ENCODE data around the gene BEND6. TPM values are rescaled to one million over a fixed set of nuclear protein-coding genes. Genes with fewer than 3 reads are reported as not detected.

BEND6 gene
- total and polyA plus RNA-seq, 2 of the 8 experiments (the other 6 are each of a cell fraction or from before 2014, with no cell fraction given): 0.71 to 2.1 TPM

- Histone ChIP-seq H2BK15ac (ENCODE audit: low read length) (no peak overlapping the region), H3K4me2 (ENCODE audit: insufficient read depth in 1 of 2, low read depth in 2 of 2, low read length in 2 of 2) (no peak overlapping the region), H2BK5ac (ENCODE audit: low read depth, low read length) (no peak overlapping the region), H3K9me3 (ENCODE audit: insufficient read depth in 2 of 2, low read depth in 1 of 2, low read length in 1 of 2) (no peaks in the 10 kb centered on the region), H3K36me3 (ENCODE audit: control insufficient read depth in 2 of 4, insufficient read depth in 4 of 4, low read length in 3 of 4) (no peaks in the 10 kb centered on the region), H2BK120ac (replicated peaks; ENCODE audit: low read depth, low read length) (no peak overlapping the region), H4K91ac (replicated peaks; ENCODE audit: insufficient read length, low read length) (no peak overlapping the region), H3K23ac (ENCODE audit: insufficient read length) (no peak overlapping the region), H3K14ac (ENCODE audit: insufficient read length) (no peak overlapping the region), H4K20me1 (replicated peaks in 1 of 2; ENCODE audit: control insufficient read depth in 1 of 2, insufficient read depth in 2 of 2, low read length in 2 of 2) (peaks cover 0 to 1% of the 10 kb centered on the region in 2 experiments), H3K9ac (replicated peaks in 1 of 4; ENCODE audit: extremely low read depth in 1 of 4, low read depth in 3 of 4, low read length in 3 of 4) (no peak overlapping the region), H2BK12ac (ENCODE audit: low read depth, low read length) (no peak overlapping the region), H3K27me3 (replicated peaks in 1 of 4; ENCODE audit: control insufficient read depth in 3 of 4, extremely low read depth in 1 of 4, insufficient read depth in 3 of 4, low read length in 3 of 4) (no peaks in the 10 kb centered on the region), H3K4me1 (replicated peaks in 1 of 4; ENCODE audit: control insufficient read depth in 3 of 4, insufficient read depth in 4 of 4, low read length in 3 of 4) (peaks cover 0 to 21% (median 4%) of the 10 kb centered on the region in 4 experiments; a peak in 6 of 7 replicates), H3K56ac (replicated peaks; ENCODE audit: insufficient read length, low read depth, low read length) (no peak overlapping the region), H2BK20ac (ENCODE audit: low read length) (no peak overlapping the region), H4K8ac (ENCODE audit: extremely low read depth, insufficient read depth, low read length) (no peak overlapping the region), H3K23me2 (ENCODE audit: low read depth, low read length) (no peaks in the 10 kb centered on the region), H3K79me2 (ENCODE audit: control insufficient read depth in 1 of 2, insufficient read depth in 2 of 2, low read length in 2 of 2) (no peaks in the 10 kb centered on the region), H3K4ac (replicated peaks; ENCODE audit: insufficient read length, low read depth, low read length) (no peak overlapping the region), H4K5ac (ENCODE audit: insufficient read length, low read depth, low read length) (no peak overlapping the region), H3K4me3 (ENCODE audit: extremely low read depth in 1 of 4, insufficient read depth in 2 of 4, low read depth in 3 of 4, low read length in 4 of 4) (no peak overlapping the region), H3K79me1 (ENCODE audit: low read depth, low read length) (no peaks in the 10 kb centered on the region; the same call in 1 of the 2 replicates), H2AK5ac (ENCODE audit: low read depth, low read length) (no peak overlapping the region), H3K18ac (ENCODE audit: extremely low read depth, low read length) (no peak overlapping the region), H3K27ac (ENCODE audit: low read depth, low read length) (no peak overlapping the region), H2AFZ (ENCODE audit: low read length) (no peak overlapping the region)
- FAIRE-seq: no peak
- ChIA-PET CTCF (ENCODE audit: partially characterized antibody) (interaction anchor here (0.9 to 1.6 kb wide), 3 partner anchors 9 to 169 kb away, joined by 3 to 4 read pairs (median 3); no protein-coding TSS in a partner anchor), POLR2A (ENCODE audit: partially characterized antibody) (no interaction called here)
- 98% methylated on average over 3 of the region's 3 CpGs; no CpG with 5 or more reads in 1 of the 2 experiments for WGBS, 2 experiments (ENCODE audit: extremely low coverage in 1 of 2, insufficient coverage in 1 of 2, insufficient read length in 1 of 2, insufficient replicate concordance in 2 of 2, low coverage in 1 of 2, low lambda C conversion rate in 2 of 2, missing lambda C conversion rate in 1 of 2)
- DNase-seq (ENCODE audit: low read depth in 1 of 2, low spot score in 2 of 2): no peak
Observed at GRCh38 chr6:57072108-57072507, 117.2 kb downstream of the BEND6 start.
